ENCODE results near the gene PI4KB.
"Not testable (repeated sequence)": the region's sequence is repeated elsewhere in the genome, so short reads cannot be mapped to it uniquely, and the experiment has no call there.

PI4KB gene

DNA sequence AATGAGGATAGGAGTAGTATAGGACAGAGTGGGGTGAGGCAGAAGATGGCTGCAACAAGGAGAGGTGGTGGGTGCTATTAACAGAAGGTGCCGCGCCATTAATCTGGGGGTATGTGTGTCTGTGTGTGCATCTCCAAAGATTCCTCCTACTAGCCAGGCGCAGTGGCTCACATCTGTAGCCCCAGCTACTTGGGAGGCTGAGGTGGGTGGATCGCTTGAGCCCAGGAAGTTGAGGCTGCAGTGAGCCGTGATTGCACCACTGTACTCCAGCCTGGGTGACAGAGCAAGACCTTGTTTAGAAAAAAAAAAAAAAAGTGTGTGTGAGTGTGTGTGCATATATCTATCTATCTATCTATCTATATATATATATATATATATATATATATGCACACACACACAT, 51.9 kb downstream of the PI4KB start:
- DNase-seq, result not testable (repeated sequence)

DNA sequence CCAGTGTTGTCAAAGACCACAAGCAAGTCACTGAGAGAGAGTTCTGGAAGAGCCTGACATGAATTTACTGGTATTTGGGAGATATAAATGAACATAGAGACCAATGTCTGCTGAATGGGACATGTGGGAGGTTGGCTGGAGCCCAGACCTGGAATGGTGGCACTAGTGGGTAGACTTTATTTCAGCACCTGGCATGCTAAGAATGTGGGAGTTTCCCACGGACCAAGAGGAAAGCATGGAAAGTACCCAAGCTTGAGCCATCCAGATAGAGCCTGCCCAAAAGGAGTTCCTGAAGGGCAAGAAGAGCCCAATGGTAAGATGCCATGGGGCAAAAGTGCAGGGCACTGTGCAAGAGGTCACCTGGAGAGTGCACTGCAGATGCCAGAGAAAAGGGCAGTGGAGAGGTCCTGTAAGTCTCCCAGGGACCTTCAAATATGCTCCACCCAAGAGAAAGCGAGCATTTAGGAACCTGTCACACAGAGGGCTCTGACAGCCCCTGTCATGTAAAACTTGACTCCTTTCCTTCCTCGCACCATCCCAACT, 53.2 kb downstream of the PI4KB start:
- DNase-seq, result no peak

DNA sequence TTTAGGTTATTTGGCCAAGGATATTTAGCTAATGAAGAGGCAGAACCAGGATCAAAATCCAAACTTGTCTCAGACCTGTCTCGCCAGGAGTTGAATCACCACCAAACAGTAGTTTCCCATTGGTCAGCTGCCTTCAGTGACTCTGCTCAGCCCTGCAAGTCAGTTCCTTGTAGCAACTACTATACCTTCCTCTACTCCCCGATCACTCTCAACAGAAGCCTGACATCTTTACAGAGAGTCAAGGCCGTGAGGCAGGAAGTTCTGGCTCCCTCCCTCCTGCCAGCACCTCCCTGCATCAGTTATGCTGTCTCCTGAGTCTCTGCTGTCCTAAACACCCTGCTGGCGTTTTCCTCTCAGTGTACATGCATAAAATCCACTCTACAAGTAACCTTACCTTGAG, 59.5 kb downstream of the PI4KB start:
- no peak for DNase-seq

DNA sequence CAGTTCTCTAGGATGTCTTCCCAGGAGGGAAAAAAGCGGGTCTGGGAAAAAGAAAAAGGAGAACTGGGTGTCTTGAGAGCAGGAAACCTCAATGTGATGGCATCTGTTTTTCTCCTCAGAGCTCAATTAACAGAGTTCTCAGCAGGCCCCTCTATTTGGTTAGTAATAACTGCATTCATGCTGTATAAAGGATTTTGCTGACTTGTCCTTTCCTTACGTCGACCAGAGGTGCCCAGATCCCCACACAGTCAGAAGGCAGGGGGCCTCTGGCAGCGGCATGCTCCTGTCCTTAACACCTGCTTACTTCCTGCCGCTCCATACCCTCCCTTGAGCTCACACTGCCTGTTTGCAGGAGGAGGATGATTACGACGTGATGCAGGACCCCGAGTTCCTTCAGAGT, 60.4 kb downstream of the PI4KB start:
- DNase-seq, result no peak

DNA sequence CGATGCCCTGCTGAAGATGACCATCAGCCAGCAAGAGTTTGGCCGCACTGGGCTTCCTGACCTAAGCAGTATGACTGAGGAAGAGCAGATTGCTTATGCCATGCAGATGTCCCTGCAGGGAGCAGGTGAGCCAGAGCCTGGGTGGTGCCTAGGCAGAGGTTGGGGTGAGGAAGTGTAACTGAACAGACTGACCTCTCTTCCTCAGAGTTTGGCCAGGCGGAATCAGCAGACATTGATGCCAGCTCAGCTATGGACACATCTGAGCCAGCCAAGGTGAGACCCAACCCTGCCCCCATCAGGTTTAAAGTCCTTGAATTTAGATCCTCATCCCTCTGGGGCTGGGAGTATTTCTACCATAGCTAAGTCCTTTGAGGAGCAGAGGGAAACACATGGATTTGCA, 60.9 kb downstream of the PI4KB start:
- no peak for DNase-seq

DNA sequence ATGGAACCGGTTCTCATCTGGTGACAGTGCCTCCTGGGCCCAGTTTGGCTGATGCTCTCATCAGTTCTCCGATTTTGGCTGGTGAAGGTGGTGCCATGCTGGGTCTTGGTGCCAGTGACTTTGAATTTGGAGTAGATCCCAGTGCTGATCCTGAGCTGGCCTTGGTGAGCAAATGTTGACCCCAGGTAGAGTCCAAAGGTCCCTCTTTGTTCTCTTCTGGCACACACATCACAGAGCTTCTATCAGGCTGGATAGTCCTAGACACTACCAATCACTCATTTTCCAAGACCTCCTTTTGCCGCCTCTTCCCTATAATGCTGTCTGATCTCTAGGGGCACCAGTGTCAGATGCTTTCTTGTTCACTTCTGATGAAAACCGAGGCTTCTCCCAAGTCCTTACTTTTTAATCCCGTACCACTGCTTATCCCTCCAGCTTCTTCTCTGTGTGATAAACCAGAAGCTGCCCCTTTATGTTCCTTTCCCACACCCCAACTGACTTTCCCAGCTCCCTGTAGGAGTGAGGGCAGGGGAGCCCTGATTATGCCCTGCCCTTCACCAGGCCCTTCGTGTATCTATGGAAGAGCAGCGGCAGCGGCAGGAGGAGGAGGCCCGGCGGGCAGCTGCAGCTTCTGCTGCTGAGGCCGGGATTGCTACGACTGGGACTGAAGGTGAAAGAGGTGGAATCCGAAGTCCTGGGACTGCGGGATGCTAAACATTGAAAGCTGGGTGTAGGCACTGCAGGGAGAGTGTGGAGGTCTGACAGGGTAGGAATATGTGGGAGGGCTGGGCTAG, 61.6 kb downstream of the PI4KB start:
- no peak for DNase-seq

DNA sequence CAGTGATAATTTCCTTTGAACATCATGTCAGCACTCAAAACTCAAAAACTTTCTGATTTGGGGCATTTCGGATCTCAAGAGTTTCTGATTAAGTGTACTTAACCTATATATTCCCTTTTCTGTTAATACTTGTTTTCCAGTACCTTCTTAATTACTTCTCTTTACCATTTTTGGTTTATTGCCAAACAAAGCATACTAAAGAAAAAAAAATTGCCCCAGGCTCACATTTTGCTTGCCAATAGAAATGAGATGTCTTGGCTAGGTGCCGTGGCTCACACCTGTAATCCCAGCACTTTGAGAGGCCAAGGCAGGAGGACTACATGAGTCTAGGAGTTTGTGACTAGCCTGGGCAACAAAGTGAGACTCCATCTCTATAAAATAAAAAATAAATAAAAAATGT, 67.9 kb downstream of the PI4KB start:
- DNase-seq, result no peak

DNA sequence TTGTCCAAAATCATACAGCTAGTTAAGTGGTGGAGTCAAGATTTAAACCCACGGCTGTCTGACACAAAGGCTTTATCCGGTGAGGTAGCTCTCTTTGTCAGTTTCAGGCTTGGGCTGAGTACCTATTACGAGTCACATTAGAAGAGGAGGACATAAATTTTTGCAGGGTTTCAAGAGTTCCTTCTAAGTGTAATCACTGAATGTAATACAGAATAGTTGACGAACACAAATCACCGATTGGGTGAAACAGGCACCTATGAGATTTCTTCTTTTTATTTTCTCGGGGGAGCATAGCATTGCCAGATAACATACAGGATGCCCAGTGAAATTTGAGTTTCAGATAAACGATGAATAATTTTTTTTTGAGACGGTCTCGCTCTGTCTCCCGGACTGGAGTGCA, 71.8 kb downstream of the PI4KB start:
- DNase-seq, result no peak

DNA sequence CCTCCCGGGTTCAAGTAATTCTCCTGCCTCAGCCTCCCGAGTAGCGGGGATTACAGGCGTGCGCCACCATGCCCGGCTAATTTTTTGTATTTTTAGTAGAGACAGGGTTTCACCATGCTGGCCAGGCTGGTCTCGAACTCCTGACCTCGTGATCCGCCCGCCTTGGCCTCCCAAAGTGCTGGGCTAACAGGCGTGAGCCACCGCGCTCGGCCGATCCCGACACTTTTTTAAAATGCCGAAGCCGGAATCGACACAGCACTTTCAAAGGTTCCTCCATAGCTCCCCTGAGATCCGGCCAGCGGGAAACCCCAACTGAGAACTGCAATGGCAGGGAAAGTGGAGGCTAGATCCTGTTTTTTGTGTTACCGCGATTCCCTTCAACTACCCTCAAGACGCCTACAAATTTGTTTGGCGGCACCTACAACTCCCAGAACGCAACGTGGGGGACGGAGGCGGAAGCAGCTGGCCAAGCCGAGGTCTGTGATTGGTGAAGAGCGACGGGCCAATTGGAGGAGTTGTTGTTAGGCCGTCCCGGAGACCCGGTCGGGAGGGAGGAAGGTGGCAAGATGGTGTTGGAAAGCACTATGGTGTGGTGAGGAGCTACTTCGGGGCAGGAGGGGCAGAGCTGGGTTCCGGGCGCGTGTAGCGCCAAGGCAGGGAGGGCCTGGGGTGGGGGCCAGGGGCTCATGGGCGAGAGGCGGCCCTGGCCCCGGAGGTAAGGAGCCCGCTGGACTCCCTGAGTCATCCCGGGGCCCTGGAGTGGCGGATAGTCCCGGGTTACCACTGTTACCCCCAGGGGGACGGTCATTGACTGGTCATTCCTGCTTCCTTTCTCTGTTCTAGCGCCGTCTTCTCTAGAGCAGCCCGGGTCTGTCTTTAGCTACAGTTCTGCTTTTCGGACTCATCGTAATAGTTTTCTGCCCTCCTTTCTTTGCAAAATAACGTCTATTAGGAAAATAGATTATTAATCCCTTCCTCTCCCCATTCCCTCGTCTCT, 72.7 kb downstream of the PI4KB start, which contains the start of gene PSMD4:
Gene PSMD4 (plus strand): TSS at position 518 of the 997 bp plus-strand sequence. CDS start 49 bp downstream, at position 567.
- DNase-seq, result peak; percentile 88

DNA sequence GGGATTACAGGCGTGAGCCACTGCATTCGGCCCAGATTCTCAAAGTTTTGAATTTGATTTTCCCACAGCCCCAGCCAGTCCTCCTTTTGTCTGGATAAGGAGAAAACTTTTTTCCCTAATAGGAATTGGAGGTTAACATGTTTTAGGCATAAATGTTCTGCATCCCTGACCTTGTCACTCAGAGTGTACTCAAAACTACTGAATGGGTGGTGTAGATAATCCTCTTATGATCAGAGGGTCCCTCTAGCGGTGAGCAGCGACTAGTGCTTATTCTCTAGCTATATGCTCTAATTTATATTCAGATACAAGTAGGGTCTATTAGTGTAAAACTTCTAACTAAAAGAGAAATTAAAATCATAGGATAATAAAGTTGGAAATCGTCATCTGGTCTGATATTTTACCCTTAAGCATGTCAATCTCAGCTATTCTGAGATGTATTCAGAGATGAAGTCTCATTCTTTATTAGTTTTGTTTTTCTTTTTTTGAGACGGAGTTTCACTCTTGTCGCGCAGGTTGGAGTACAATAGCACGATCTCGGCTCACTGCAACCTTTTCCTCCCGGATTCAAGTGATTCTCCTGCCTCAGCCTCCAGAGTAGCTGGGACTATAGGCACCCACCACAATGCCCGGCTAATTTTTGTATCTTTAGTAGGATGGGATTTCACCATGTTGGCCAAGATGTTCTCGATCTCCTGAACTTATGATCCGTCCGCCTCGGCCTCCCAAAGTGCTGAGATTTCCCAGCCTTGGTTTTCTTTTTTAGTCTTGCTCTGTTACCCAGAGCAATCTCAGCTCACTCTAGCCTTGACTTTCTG, 75.4 kb downstream of the PI4KB start:
- peak; percentile 39 for DNase-seq

DNA sequence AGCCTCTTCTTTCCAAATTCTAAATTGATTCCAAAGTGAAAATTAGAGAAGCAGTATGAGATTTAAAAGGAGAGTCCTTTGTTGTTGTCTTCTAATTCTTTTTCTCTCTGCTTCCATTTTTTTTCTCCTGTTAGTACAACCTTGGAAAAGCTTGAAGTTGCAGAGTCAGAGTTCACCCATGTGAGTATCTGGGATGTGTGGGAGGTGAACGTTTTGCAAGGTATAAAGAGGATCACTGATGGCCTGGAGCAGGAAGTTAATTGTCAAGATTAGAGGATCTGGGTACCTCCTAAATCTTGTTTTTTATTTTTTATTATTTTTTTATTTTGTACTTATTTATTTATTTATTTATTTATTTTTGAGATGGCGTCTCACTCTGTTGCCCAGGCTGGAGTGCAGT, 80.4 kb downstream of the PI4KB start:
- DNase-seq, result no peak

DNA sequence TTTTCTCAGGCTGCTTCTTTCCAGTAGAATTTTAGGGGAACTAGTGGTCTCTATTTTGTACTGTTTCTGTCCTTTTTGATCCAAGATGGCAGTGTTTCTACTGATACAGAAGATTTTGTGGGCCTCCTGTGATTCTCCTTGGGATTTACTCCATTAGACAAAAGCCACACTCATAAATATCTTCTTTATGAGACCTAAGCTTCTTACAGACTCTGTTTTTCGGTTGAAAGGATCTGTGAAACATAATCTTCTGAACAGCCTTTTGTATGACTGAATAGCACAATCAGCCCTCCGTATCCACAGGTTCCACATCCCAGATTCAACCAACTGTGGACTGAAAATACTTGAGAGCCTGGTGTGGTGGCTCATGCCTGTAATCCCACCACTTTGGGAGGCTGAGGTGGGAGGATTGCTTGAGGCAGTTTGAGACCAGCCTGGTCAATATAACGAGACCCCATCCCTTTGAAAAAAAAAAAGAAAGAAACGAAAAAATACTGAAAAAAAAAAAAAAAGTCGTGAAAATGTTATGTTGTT, 83.5 kb downstream of the PI4KB start:
- DNase-seq, result no peak

DNA sequence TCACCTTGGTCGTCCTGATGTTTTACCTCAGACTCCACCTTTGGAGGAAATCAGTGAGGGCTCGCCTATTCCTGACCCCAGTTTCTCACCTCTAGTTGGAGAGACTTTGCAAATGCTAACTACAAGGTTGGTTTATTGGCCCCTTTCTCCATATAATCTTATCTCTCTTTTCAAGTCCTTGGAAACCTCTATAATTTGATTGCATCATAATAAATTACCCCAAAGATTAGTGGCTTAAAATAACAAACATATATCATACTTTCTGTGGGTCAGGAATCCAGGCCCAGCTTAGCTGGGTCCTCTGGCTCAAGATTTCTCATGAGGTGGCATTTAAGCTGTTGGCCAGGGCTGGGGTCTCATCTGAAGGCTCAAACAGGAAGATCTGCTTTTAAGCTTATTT, 84.8 kb downstream of the PI4KB start:
- DNase-seq, result no peak
